CD4-positive, alpha-beta T cell (primary cell): Measurements from ENCODE around the gene HPCAL4. TPM values are rescaled to one million over a fixed set of nuclear protein-coding genes. Genes with fewer than 3 reads are reported as not detected.
A peak's percentile ranks its signal among the peaks of the same experiment; 100 is the strongest.

Source experiments
- ATAC-seq: fragments of 200-7000 bp; cut with Tn5 transposase; one replicate; pipeline ENCODE4 v1.10.0; 2022; ENCODE audit warnings: mild to moderate bottlenecking; ENCODE audit not compliant: poor library complexity
- CTCF ChIA-PET: fragments of 350-600 bp; sonication (Branson Sonifier 250); formaldehyde crosslinking; loops from one replicate; lab custom pipeline; 2021; ENCODE audit warnings: antibody characterized with exemption, inconsistent platforms; lab: Charles Lee
- POLR2A ChIA-PET: fragments of 350-600 bp; sonication (Branson Sonifier 250); formaldehyde crosslinking; loops from one replicate; lab custom pipeline; 2021; ENCODE audit warnings: antibody characterized with exemption, inconsistent platforms; lab: Charles Lee
- DNase-seq, 14 experiments: peaks; one replicate each; pipeline ENCODE4 v3.0.0-alpha.2; 2013 to 2020; ENCODE audit warnings: mixed read lengths in 2 of 14
- H3K27ac ChIP-seq, 2 donors: one replicate each; pipeline versions ENCODE4 v1.5.1 to v1.7.0; 2013; ENCODE audit warnings: low read length in 2 of 2, low read depth in 1 of 2, mild to moderate bottlenecking in 1 of 2
- H3K27me3 ChIP-seq, 2 experiments: 1 replicate in 1 of 2; 2 replicates in 1 of 2; pipeline versions ENCODE4 v1.6.1 to v1.7.0; 2013; ENCODE audit warnings: low read length in 2 of 2, control low read depth in 1 of 2, mild to moderate bottlenecking in 1 of 2, moderate library complexity in 1 of 2; ENCODE audit not compliant: insufficient read depth in 2 of 2, control insufficient read depth in 1 of 2
- H3K36me3 ChIP-seq: one replicate; pipeline ENCODE4 v1.6.1; 2013; ENCODE audit warnings: low read length, control low read depth; ENCODE audit not compliant: insufficient read depth
- H3K4me1 ChIP-seq: one replicate; pipeline ENCODE4 v1.6.1; 2013; ENCODE audit warnings: low read length, control low read depth; ENCODE audit not compliant: insufficient read depth
- H3K4me3 ChIP-seq: one replicate; pipeline ENCODE4 v1.5.1; 2013; ENCODE audit warnings: mild to moderate bottlenecking, low read length, moderate library complexity
- H3K9me3 ChIP-seq, 2 experiments: 1 replicate in 1 of 2; 2 replicates in 1 of 2; pipeline versions ENCODE4 v1.6.1 to v1.7.0; 2013; ENCODE audit warnings: low read length in 2 of 2, mild to moderate bottlenecking in 2 of 2, control low read depth in 1 of 2, moderate library complexity in 1 of 2; ENCODE audit not compliant: control insufficient read depth in 1 of 2, insufficient read depth in 1 of 2
- H3K27ac Mint-ChIP-seq: one replicate; pipeline ENCODE4 v1.8.0; 2020; ENCODE audit warnings: mixed read lengths
- H3K27me3 Mint-ChIP-seq: one replicate; pipeline ENCODE4 v1.8.0; 2021; ENCODE audit warnings: mixed read lengths
- H3K36me3 Mint-ChIP-seq: one replicate; pipeline ENCODE4 v1.8.0; 2021; ENCODE audit warnings: low read depth, mixed read lengths
- H3K4me1 Mint-ChIP-seq: one replicate; pipeline ENCODE4 v1.8.0; 2021; ENCODE audit warnings: low read depth, mixed read lengths
- H3K4me3 Mint-ChIP-seq: one replicate; pipeline ENCODE4 v1.8.0; 2020; ENCODE audit warnings: mild to moderate bottlenecking, mixed read lengths
- H3K9me3 Mint-ChIP-seq: one replicate; pipeline ENCODE4 v1.8.0; 2020; ENCODE audit warnings: mixed read lengths
- intact Hi-C, 2 experiments: fragments of 100-400 bp; cut with DNase I in 1 of 2; cut with micrococcal nuclease in 1 of 2; formaldehyde crosslinking; loops; one replicate each; pipeline versions ENCODE4 v1.15.1 to v1.9.0; 2023 to 2025; cut with DNase I, micrococcal nuclease
- total RNA-seq, 174 experiments: library from RNA in 2 of 174; stranded (reverse) in 2 of 174; gene quantifications; one replicate each; pipeline ENCODE4 v1.2.3 and lab custom pipeline; 2021 to 2026
- TF ChIP-seq, protein P1 (sequence below): fragments of 200-600 bp; IDR thresholded peaks from one replicate; pipeline ENCODE4 v1.8.0; 2022; ENCODE audit warnings: antibody characterized with exemption, mild to moderate bottlenecking

The HPCAL4 gene
- total RNA-seq, 2 experiments from 2014 or later, result 22.8 to 22.9 TPM

DNA sequence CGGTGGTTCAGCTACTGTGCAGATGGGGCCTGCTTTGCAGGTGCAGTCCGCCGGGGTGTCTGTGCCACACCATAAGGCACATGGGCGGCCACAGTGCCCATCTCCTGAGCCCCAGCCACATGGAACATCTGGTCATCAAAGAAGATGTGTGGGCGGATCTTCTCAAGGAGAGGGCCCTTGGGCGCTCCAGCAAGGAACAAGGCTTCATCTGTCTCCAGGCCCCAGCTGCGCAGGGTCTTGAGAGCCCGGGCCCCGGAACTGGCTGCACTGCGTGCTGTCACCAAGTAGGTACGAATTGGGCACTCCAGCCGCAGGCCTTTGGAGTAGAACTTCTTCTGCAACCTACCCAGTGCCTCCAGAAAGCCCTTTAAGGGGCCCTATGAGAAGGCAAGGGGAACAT is 32.1 kb downstream of the HPCAL4 start:
- H3K4me3 Mint-ChIP-seq, result no peak overlapping the region
- H3K36me3 ChIP-seq, result no peaks in the 10 kb centered on the region
- no peak overlapping the region for H3K27ac ChIP-seq
- no peaks in the 10 kb centered on the region for H3K4me1 Mint-ChIP-seq
- H3K9me3 Mint-ChIP-seq, result no peaks in the 10 kb centered on the region
- intact Hi-C loops, result no loop called here
- no peak overlapping the region for H3K4me3 ChIP-seq
- CTCF ChIA-PET, result interaction anchor here (1.3 to 2.6 kb wide), 5 partner anchors 10 to 79 kb away, joined by 4 to 21 read pairs (median 6); partner anchors contain the start of genes NT5C1A and PPIE
- no peak overlapping the region for H3K27ac Mint-ChIP-seq
- H3K4me1 ChIP-seq, result peaks cover 4% of the 10 kb centered on the region
- no peaks in the 10 kb centered on the region for H3K36me3 Mint-ChIP-seq
- TF ChIP-seq, protein P1, sequence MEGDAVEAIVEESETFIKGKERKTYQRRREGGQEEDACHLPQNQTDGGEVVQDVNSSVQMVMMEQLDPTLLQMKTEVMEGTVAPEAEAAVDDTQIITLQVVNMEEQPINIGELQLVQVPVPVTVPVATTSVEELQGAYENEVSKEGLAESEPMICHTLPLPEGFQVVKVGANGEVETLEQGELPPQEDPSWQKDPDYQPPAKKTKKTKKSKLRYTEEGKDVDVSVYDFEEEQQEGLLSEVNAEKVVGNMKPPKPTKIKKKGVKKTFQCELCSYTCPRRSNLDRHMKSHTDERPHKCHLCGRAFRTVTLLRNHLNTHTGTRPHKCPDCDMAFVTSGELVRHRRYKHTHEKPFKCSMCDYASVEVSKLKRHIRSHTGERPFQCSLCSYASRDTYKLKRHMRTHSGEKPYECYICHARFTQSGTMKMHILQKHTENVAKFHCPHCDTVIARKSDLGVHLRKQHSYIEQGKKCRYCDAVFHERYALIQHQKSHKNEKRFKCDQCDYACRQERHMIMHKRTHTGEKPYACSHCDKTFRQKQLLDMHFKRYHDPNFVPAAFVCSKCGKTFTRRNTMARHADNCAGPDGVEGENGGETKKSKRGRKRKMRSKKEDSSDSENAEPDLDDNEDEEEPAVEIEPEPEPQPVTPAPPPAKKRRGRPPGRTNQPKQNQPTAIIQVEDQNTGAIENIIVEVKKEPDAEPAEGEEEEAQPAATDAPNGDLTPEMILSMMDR, result no peak
- DNase-seq (no peak), ATAC-seq (no peak)
- peaks cover 4% of the 10 kb centered on the region for H3K27me3 Mint-ChIP-seq
- H3K27me3 ChIP-seq, result peaks cover 0 to 6% of the 10 kb centered on the region in 2 experiments
- no peaks in the 10 kb centered on the region for H3K9me3 ChIP-seq
- POLR2A ChIA-PET, result interaction anchor here (1.9 to 2.1 kb wide), 2 partner anchors 33 to 52 kb away, joined by 5 to 7 read pairs; partner anchors contain the start of gene HPCAL4

DNA sequence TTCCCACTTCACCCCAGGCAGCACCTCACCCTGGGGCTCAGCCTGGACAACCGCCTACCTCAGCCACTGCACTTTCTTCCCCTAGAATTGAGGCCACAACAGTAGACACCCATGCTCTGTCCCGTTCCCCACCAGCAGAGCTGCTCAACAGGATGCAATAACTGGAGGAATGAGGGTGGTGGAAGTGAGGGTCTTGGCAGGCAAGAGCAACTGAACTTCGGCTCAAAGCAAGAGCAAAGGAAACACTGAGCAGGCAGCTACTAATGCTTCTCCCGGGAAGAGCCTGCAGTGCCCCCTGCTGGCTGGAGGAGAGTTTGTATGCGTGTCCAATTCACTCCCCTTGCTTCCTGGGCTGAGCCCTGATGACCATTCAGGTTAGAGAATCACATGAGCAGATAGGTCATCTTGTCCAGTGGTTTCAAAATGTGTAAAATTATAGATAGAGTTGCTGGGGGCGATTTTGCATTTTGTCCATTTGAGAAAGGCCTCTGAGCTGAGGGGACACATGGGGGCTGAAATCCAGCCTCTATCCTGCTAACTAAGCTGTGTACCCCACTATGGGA is 33.2 kb downstream of the HPCAL4 start:
- peaks cover 3 to 7% of the 10 kb centered on the region in 2 experiments for H3K27me3 ChIP-seq
- intact Hi-C loops, result loop anchor here in 1 of 2 experiments (1.0 kb wide), 1 partner anchor 62 kb away; no protein-coding TSS in a partner anchor
- DNase-seq (peak; percentile 29 to 80 (median 56)), ATAC-seq (peak; percentile 61)
- no peak overlapping the region for H3K4me3 ChIP-seq
- no peaks in the 10 kb centered on the region for H3K36me3 Mint-ChIP-seq
- H3K9me3 Mint-ChIP-seq, result no peaks in the 10 kb centered on the region
- H3K36me3 ChIP-seq, result no peaks in the 10 kb centered on the region
- TF ChIP-seq, protein P1, result peak; percentile 77
- ChIA-PET POLR2A (interaction anchor here (0.6 to 2.1 kb wide), 4 partner anchors 11 to 81 kb away, joined by 3 to 7 read pairs (median 5); partner anchors contain the start of genes HPCAL4 and PPIE), CTCF (interaction anchor here (0.6 to 2.6 kb wide), 25 partner anchors 8 to 141 kb away, joined by 3 to 21 read pairs (median 4); partner anchors contain the start of genes NT5C1A and PPIE)
- H3K4me1 Mint-ChIP-seq, result peaks cover 7% of the 10 kb centered on the region
- H3K27ac Mint-ChIP-seq, result no peak overlapping the region
- H3K27me3 Mint-ChIP-seq, result peaks cover 13% of the 10 kb centered on the region
- no peak overlapping the region for H3K4me3 Mint-ChIP-seq
- H3K4me1 ChIP-seq, result peaks cover 11% of the 10 kb centered on the region
- H3K9me3 ChIP-seq, result no peaks in the 10 kb centered on the region
- no peak overlapping the region for H3K27ac ChIP-seq

DNA sequence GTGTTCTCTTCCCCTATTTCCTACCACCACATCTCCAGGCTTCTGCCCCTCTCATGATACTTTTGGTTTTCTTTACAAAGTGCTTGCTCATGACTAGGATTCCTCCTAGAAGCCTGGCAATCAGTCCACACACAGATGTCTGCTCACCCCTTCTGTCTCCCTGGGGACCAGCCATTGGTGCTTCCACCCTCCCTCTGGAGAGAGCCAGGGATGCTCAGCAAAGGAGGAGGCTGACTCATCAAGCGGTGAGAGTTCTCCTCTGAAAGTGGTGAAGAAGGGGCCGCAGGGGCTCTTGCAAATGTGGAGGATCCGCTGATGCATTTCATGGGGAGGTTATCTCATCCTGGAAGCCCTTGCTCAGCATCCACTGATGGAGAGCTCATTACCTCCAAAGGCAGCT is 33.8 kb downstream of the HPCAL4 start:
- Mint-ChIP-seq H3K4me3 (no peak overlapping the region), H3K4me1 (peaks cover 7% of the 10 kb centered on the region), H3K36me3 (no peaks in the 10 kb centered on the region), H3K9me3 (no peaks in the 10 kb centered on the region), H3K27ac (no peak overlapping the region), H3K27me3 (peaks cover 13% of the 10 kb centered on the region)
- ATAC-seq, result no peak
- CTCF ChIA-PET, result interaction anchor here (0.6 to 2.6 kb wide), 25 partner anchors 8 to 142 kb away, joined by 3 to 21 read pairs (median 4); partner anchors contain the start of genes NT5C1A and PPIE
- no peak for DNase-seq
- intact Hi-C loops, result no loop called here
- Histone ChIP-seq H3K27me3 (peaks cover 3 to 7% of the 10 kb centered on the region in 2 experiments), H3K36me3 (no peaks in the 10 kb centered on the region), H3K4me3 (no peak overlapping the region), H3K9me3 (no peaks in the 10 kb centered on the region), H3K27ac (no peak overlapping the region), H3K4me1 (peaks cover 11% of the 10 kb centered on the region)
- POLR2A ChIA-PET, result interaction anchor here (1.3 to 2.1 kb wide), 3 partner anchors 34 to 81 kb away, joined by 5 to 7 read pairs (median 5); partner anchors contain the start of genes HPCAL4 and PPIE
- TF ChIP-seq, protein P1, result no peak
